ENCODE results near the gene ALKBH5. TPM values are rescaled to one million over a fixed set of nuclear protein-coding genes. Genes with fewer than 3 reads are reported as not detected.

The ALKBH5 gene
- total RNA-seq, 6 experiments from 2014 or later: 57.5 to 71.8 (median 66.1) TPM

GRCh38 chr17:18163547-18163946 lies 20.1 kb upstream of the ALKBH5 start:
- WGBS (ENCODE audit: insufficient coverage, low coverage, low lambda C conversion rate, missing lambda C conversion rate): no CpG with 5 or more reads among the region's 7 CpGs
- no peak overlapping the region for H3K4me3 ChIP-seq
- no peaks in the 10 kb centered on the region for H3K4me1 ChIP-seq
- no peaks in the 10 kb centered on the region for H3K36me3 ChIP-seq
- DNase-seq: no peak
- no peak overlapping the region for H3K27ac ChIP-seq
- H3K27me3 ChIP-seq: no peaks in the 10 kb centered on the region
- ATAC-seq: no peak
- H3K9me3 ChIP-seq: no peaks in the 10 kb centered on the region
- no peak for TF ChIP-seq CTCF (IDR thresholded peaks at IDR 0.05)
- TF ChIP-seq POLR2A (IDR thresholded peaks at IDR 0.05): no peak
- intact Hi-C loops (cut with DNase I): no loop called here

- peaks cover 0 to 9% (median 0%) of the 10 kb centered on the region in 4 donors for H3K4me1 ChIP-seq
- ATAC-seq: peak; percentile 87 to 96 (median 92)
- H3K4me3 ChIP-seq: no peak overlapping the region
- TF ChIP-seq POLR2A (IDR thresholded peaks at IDR 0.05) (no peak), CTCF (IDR thresholded peaks at IDR 0.05) (peak; percentile 27 to 53 (median 36))
- DNase-seq: peak in 2 of 3 donors; percentile 57 to 75
- no peak overlapping the region for H3K27ac ChIP-seq
- intact Hi-C loops (cut with DNase I): no loop called here
- 60% methylated on average over 1 of the region's 5 CpGs for WGBS (ENCODE audit: insufficient coverage, low coverage, low lambda C conversion rate, missing lambda C conversion rate)
- no peaks in the 10 kb centered on the region for H3K9me3 ChIP-seq
- no peaks in the 10 kb centered on the region for H3K27me3 ChIP-seq
- H3K36me3 ChIP-seq: no peaks in the 10 kb centered on the region
Measured at GRCh38 chr17:18166894-18167293, 16.7 kb upstream of the ALKBH5 start.

- ATAC-seq (no peak), DNase-seq (no peak)
- H3K9me3 ChIP-seq: no peaks in the 10 kb centered on the region
- no peaks in the 10 kb centered on the region for H3K36me3 ChIP-seq
- H3K27me3 ChIP-seq: no peaks in the 10 kb centered on the region
- no CpG with 5 or more reads among the region's 10 CpGs for WGBS (ENCODE audit: insufficient coverage, low coverage, low lambda C conversion rate, missing lambda C conversion rate)
- intact Hi-C loops (cut with DNase I): no loop called here
- H3K4me1 ChIP-seq: peaks cover 0 to 9% (median 0%) of the 10 kb centered on the region in 4 donors
- TF ChIP-seq CTCF (IDR thresholded peaks at IDR 0.05): no peak
- no peak for TF ChIP-seq POLR2A (IDR thresholded peaks at IDR 0.05)
- no peak overlapping the region for H3K4me3 ChIP-seq
- H3K27ac ChIP-seq: no peak overlapping the region
Measured at GRCh38 chr17:18167421-18167820, 16.2 kb upstream of the ALKBH5 start.

- Histone ChIP-seq H3K36me3 (no peaks in the 10 kb centered on the region), H3K27me3 (no peaks in the 10 kb centered on the region), H3K9me3 (no peaks in the 10 kb centered on the region), H3K27ac (no peak overlapping the region), H3K4me1 (peaks cover 0 to 19% (median 0%) of the 10 kb centered on the region in 4 donors), H3K4me3 (no peak overlapping the region)
- WGBS (ENCODE audit: insufficient coverage, low coverage, low lambda C conversion rate, missing lambda C conversion rate): 87% methylated on average over 3 of the region's 3 CpGs
- DNase-seq: no peak
- TF ChIP-seq CTCF (IDR thresholded peaks at IDR 0.05) (no peak), POLR2A (IDR thresholded peaks at IDR 0.05) (no peak)
- ATAC-seq: no peak
- intact Hi-C loops (cut with DNase I): no loop called here
Measured at GRCh38 chr17:18172531-18173278, 10.9 kb upstream of the ALKBH5 start.
